ENCODE results near the gene GPR146.

DNA sequence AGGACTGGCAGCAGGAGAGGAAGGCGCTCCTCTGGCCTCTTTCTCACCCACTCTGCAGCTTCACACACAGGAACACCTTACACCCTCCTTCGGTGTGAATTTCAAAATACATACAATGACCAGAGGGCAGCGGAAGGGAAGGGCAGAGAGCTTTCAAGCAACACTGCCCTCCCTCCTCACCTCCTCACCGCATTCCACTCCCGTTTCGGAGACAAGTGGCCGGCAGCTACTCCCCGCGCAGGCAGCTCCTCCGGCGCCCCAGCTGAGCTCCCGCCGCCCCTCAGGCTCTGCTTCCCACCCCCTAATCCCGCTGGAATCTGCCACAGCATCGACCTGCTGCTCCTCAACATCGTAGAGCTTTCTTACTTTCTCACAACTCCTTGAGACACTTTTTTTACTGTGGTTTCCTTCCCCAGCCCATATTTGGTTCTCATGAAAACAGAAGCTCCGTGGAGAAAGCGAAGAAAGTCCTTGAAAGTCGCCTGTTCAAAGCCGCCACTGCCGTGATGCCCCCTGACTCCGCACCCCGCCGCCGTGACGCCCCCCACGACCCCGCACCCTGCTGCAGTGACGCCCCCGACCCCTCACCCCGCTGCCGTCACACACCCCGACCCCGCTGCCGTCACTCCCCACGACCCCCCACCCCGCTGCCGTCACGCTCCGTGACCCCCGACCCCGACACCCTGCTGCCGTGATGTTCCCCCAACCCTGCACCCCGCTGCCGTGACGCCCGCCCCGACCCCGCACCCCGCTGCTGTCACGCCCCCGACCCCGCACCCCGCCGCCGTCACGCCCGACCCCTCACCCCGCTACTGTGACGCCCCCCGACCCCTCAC, 29.0 kb downstream of the GPR146 start:
- no peak for TF ChIP-seq POLR2A (IDR thresholded peaks at IDR 0.05)
- TF ChIP-seq, protein P1, sequence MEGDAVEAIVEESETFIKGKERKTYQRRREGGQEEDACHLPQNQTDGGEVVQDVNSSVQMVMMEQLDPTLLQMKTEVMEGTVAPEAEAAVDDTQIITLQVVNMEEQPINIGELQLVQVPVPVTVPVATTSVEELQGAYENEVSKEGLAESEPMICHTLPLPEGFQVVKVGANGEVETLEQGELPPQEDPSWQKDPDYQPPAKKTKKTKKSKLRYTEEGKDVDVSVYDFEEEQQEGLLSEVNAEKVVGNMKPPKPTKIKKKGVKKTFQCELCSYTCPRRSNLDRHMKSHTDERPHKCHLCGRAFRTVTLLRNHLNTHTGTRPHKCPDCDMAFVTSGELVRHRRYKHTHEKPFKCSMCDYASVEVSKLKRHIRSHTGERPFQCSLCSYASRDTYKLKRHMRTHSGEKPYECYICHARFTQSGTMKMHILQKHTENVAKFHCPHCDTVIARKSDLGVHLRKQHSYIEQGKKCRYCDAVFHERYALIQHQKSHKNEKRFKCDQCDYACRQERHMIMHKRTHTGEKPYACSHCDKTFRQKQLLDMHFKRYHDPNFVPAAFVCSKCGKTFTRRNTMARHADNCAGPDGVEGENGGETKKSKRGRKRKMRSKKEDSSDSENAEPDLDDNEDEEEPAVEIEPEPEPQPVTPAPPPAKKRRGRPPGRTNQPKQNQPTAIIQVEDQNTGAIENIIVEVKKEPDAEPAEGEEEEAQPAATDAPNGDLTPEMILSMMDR (IDR thresholded peaks at IDR 0.05 in 8 of 11, conservative IDR thresholded peaks at IDR 0.05 in 3 of 11), result no peak
- TF ChIP-seq POLR2AphosphoS5 (IDR thresholded peaks at IDR 0.05), result no peak
